Peyer's patch (tissue), 4 donors: ENCODE results near the gene BARX1.

Source experiments
- POLR2A ChIP-seq, 2 donors: fragments of 450-650 bp; IDR thresholded peaks; one replicate each; pipeline ENCODE4 v1.5.1; 2017; ENCODE audit warnings: antibody characterized with exemption in 2 of 2, mild to moderate bottlenecking in 2 of 2, moderate library complexity in 2 of 2
- TF ChIP-seq, protein P1 (sequence below), 6 experiments: fragments of 450-650 bp in 4 of 6; fragments of 200-600 bp in 2 of 6; sonication (generic) in 1 of 6; IDR thresholded peaks; one replicate each; pipeline ENCODE4 v1.5.1; 2017 to 2019; ENCODE audit warnings: antibody characterized with exemption in 6 of 6, mild to moderate bottlenecking in 3 of 6, moderate library complexity in 1 of 6

DNA sequence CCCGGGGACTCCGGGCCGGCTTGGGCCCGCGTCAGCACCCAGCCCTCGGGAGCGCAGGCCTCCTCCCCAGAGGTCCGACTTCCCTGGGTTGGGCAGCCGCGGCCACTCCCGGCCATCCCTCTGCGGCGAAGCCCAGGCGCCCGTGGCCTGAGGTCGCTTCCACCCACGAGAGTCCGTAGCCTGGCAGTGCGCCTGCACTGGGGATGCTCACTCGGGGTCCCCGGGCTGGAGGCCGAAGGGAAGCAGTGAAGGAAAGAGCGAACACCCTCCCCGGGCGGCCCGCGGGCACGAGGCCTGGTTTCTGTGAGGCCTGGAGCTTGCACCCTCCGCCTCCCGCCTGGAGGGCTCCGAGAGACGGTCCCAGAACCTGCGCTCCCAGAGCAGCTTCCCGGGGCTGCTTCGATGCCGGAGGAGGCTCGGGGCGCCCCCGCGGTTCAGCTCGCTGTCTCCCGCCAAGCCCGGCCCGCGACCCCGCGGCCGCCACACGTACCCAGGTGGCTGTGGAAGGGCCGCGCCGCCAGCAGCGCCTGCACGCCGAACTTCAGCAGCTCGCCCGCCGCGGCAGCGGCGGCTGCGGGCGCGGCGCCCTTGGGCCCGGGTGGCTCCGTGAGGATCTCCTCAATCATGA is 607 bp downstream of the BARX1 start:
- TF ChIP-seq, protein P1, sequence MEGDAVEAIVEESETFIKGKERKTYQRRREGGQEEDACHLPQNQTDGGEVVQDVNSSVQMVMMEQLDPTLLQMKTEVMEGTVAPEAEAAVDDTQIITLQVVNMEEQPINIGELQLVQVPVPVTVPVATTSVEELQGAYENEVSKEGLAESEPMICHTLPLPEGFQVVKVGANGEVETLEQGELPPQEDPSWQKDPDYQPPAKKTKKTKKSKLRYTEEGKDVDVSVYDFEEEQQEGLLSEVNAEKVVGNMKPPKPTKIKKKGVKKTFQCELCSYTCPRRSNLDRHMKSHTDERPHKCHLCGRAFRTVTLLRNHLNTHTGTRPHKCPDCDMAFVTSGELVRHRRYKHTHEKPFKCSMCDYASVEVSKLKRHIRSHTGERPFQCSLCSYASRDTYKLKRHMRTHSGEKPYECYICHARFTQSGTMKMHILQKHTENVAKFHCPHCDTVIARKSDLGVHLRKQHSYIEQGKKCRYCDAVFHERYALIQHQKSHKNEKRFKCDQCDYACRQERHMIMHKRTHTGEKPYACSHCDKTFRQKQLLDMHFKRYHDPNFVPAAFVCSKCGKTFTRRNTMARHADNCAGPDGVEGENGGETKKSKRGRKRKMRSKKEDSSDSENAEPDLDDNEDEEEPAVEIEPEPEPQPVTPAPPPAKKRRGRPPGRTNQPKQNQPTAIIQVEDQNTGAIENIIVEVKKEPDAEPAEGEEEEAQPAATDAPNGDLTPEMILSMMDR (IDR thresholded peaks at IDR 0.05) = no peak
- TF ChIP-seq POLR2A (IDR thresholded peaks at IDR 0.05) = no peak
